ENCODE results near the gene MX2. TPM values are rescaled to one million over a fixed set of nuclear protein-coding genes. Genes with fewer than 3 reads are reported as not detected.

MX2 gene
- total and polyA plus RNA-seq, 2 experiments from 2014 or later = 5.4 to 9.2 TPM

- H3K27me3 ChIP-seq (ENCODE audit: insufficient read depth) = peaks cover 42% of the 10 kb centered on the region
- peak overlapping the region; percentile 98 for H2AFZ ChIP-seq
- peak overlapping the region; percentile 73 for H3K4me3 ChIP-seq
- H3K4me3 Mint-ChIP-seq = peak overlapping the region; percentile 80
- peaks cover 9% of the 10 kb centered on the region; the same call in 1 of the 2 replicates for H3K9me2 ChIP-seq (ENCODE audit: insufficient read depth)
- no peaks in the 10 kb centered on the region for H3K79me2 ChIP-seq (replicated peaks; ENCODE audit: insufficient read depth)
- DNase-seq (ENCODE audit: low spot score) (peak; percentile 51), ATAC-seq (peak; percentile 39)
- peaks cover 6% of the 10 kb centered on the region for H3K4me1 ChIP-seq (ENCODE audit: insufficient read depth)
- peaks cover 36% of the 10 kb centered on the region for H3K27me3 Mint-ChIP-seq (ENCODE audit: insufficient read depth, low read depth, poor library complexity)
- H3K4me2 ChIP-seq = peak overlapping the region; percentile 91
- no peaks in the 10 kb centered on the region for H3K36me3 ChIP-seq (ENCODE audit: insufficient read depth)
- no peaks in the 10 kb centered on the region; the same call in 2 of the 3 replicates for H3K9me3 Mint-ChIP-seq
- H4K20me1 ChIP-seq (replicated peaks; ENCODE audit: insufficient read depth) = no peaks in the 10 kb centered on the region
- peaks cover 6% of the 10 kb centered on the region; the same call in 2 of the 3 replicates for H3K4me1 Mint-ChIP-seq
- H3K27ac Mint-ChIP-seq = no peak overlapping the region
- H3K27ac ChIP-seq (ENCODE audit: low read depth) = no peak overlapping the region
- TF ChIP-seq REST (IDR thresholded peaks at IDR 0.05; ENCODE audit: unreplicated experiment) (no peak), POLR2AphosphoS5 (IDR thresholded peaks at IDR 0.05; ENCODE audit: low read depth) (no peak), EZH2 (IDR thresholded peaks at IDR 0.05; ENCODE audit: low read depth, unreplicated experiment) (peak; percentile 27), ZNF331 (CRISPR knock-in tag; IDR thresholded peaks at IDR 0.05; ENCODE audit: low read depth) (no peak), CTCF (conservative IDR thresholded peaks at IDR 0.05; ENCODE audit: low read depth in 2 of 2) (no peak), ZNF462 (CRISPR knock-in tag; IDR thresholded peaks at IDR 0.05) (no peak)
- H3K36me3 Mint-ChIP-seq (ENCODE audit: low read depth) = no peaks in the 10 kb centered on the region
- no peaks in the 10 kb centered on the region for H3F3A ChIP-seq (replicated peaks; ENCODE audit: low read depth)
These were observed 65.0 kb downstream of the MX2 start for GRCh38 chr21:41426676-41427404.
